ENCODE measurements around the gene UBE2A.

- TF ChIP-seq CTCF (IDR thresholded peaks at IDR 0.05 in 4 of 5, conservative IDR thresholded peaks at IDR 0.05 in 1 of 5), result no peak
- TF ChIP-seq POLR2A (IDR thresholded peaks at IDR 0.05), result no peak
Measured at GRCh38 chrX:119541188-119541587, 33.2 kb upstream of the UBE2A start.
